ENCODE measurements around the gene APBA1. TPM values are rescaled to one million over a fixed set of nuclear protein-coding genes. Genes with fewer than 3 reads are reported as not detected.

The APBA1 gene
- total and polyA plus RNA-seq, 2 of the 8 experiments (the other 6 are each of a cell fraction or from before 2014, with no cell fraction given) = 0.36 to 0.60 TPM

GRCh38 chr9:69412741-69413150 is 259.4 kb downstream of the APBA1 start:
- Histone ChIP-seq H3K27ac (ENCODE audit: low read depth, low read length) (no peak overlapping the region), H4K91ac (replicated peaks; ENCODE audit: insufficient read length, low read length) (peak overlapping the region; percentile 71), H3K36me3 (ENCODE audit: control insufficient read depth in 2 of 4, insufficient read depth in 4 of 4, low read length in 3 of 4) (no peaks in the 10 kb centered on the region), H3K4me2 (ENCODE audit: insufficient read depth in 1 of 2, low read depth in 2 of 2, low read length in 2 of 2) (peak overlapping the region; percentile 2 to 7; a peak in 1 of 4 replicates), H2BK20ac (ENCODE audit: low read length) (peak overlapping the region; percentile 98; the same call in 1 of the 2 replicates), H2BK5ac (ENCODE audit: low read depth, low read length) (peak overlapping the region; percentile 79; the same call in 1 of the 2 replicates), H2AK5ac (ENCODE audit: low read depth, low read length) (no peak overlapping the region), H3K79me1 (ENCODE audit: low read depth, low read length) (no peaks in the 10 kb centered on the region), H3K56ac (replicated peaks; ENCODE audit: insufficient read length, low read depth, low read length) (no peak overlapping the region), H4K5ac (ENCODE audit: insufficient read length, low read depth, low read length) (no peak overlapping the region), H2BK15ac (ENCODE audit: low read length) (0 out of 2 replicates have a peak overlapping the region, but pooled peaks have one; percentile 81), H3K4ac (replicated peaks; ENCODE audit: insufficient read length, low read depth, low read length) (no peak overlapping the region), H4K20me1 (replicated peaks in 1 of 2; ENCODE audit: control insufficient read depth in 1 of 2, insufficient read depth in 2 of 2, low read length in 2 of 2) (no peaks in the 10 kb centered on the region), H3K9me3 (ENCODE audit: insufficient read depth in 2 of 2, low read depth in 1 of 2, low read length in 1 of 2) (no peaks in the 10 kb centered on the region), H3K27me3 (replicated peaks in 1 of 4; ENCODE audit: control insufficient read depth in 3 of 4, extremely low read depth in 1 of 4, insufficient read depth in 3 of 4, low read length in 3 of 4) (no peaks in the 10 kb centered on the region; a peak in 1 of 7 replicates), H2BK120ac (replicated peaks; ENCODE audit: low read depth, low read length) (no peak overlapping the region), H3K23ac (ENCODE audit: insufficient read length) (no peak overlapping the region), H3K4me3 (ENCODE audit: extremely low read depth in 1 of 4, insufficient read depth in 2 of 4, low read depth in 3 of 4, low read length in 4 of 4) (no peak overlapping the region; a peak in 1 of 8 replicates), H4K8ac (ENCODE audit: extremely low read depth, insufficient read depth, low read length) (peak overlapping the region; percentile 97; the same call in 1 of the 2 replicates), H3K9ac (replicated peaks in 1 of 4; ENCODE audit: extremely low read depth in 1 of 4, low read depth in 3 of 4, low read length in 3 of 4) (no peak overlapping the region), H2AFZ (ENCODE audit: low read length) (peak overlapping the region; percentile 98), H3K18ac (ENCODE audit: extremely low read depth, low read length) (peak overlapping the region; percentile 91), H3K4me1 (replicated peaks in 1 of 4; ENCODE audit: control insufficient read depth in 3 of 4, insufficient read depth in 4 of 4, low read length in 3 of 4) (peaks cover 0 to 7% (median 3%) of the 10 kb centered on the region in 4 experiments; a peak in 5 of 7 replicates), H3K23me2 (ENCODE audit: low read depth, low read length) (no peaks in the 10 kb centered on the region), H2BK12ac (ENCODE audit: low read depth, low read length) (peak overlapping the region; percentile 98; the same call in 1 of the 2 replicates), H3K14ac (ENCODE audit: insufficient read length) (no peak overlapping the region), H3K79me2 (ENCODE audit: control insufficient read depth in 1 of 2, insufficient read depth in 2 of 2, low read length in 2 of 2) (no peaks in the 10 kb centered on the region)
- 40% methylated on average over 20 of the region's 20 CpGs; no CpG with 5 or more reads in 1 of the 2 experiments for WGBS, 2 experiments (ENCODE audit: extremely low coverage in 1 of 2, insufficient coverage in 1 of 2, insufficient read length in 1 of 2, insufficient replicate concordance in 2 of 2, low coverage in 1 of 2, low lambda C conversion rate in 2 of 2, missing lambda C conversion rate in 1 of 2)
- peak; percentile 19 for FAIRE-seq
- ChIA-PET POLR2A (ENCODE audit: partially characterized antibody) (interaction anchor here (0.8 to 1.4 kb wide), 3 partner anchors 9 to 127 kb away, joined by 3 read pairs; no protein-coding TSS in a partner anchor), CTCF (ENCODE audit: partially characterized antibody) (interaction anchor here (0.8 to 2.1 kb wide), 16 partner anchors 9 to 514 kb away, joined by 3 to 24 read pairs (median 4); no protein-coding TSS in a partner anchor)
- DNase-seq (ENCODE audit: low read depth in 1 of 2, low spot score in 2 of 2) = peak; percentile 70 to 88
- peak; percentile 0; the same call in 1 of the 2 replicates for TF ChIP-seq POU5F1 (IDR thresholded peaks at IDR 0.05; ENCODE audit: low read depth, low read length)
- peak; percentile 22 for TF ChIP-seq ASH2L (IDR thresholded peaks at IDR 0.05; ENCODE audit: low read length)
- TF ChIP-seq, protein P1, sequence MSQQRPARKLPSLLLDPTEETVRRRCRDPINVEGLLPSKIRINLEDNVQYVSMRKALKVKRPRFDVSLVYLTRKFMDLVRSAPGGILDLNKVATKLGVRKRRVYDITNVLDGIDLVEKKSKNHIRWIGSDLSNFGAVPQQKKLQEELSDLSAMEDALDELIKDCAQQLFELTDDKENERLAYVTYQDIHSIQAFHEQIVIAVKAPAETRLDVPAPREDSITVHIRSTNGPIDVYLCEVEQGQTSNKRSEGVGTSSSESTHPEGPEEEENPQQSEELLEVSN (IDR thresholded peaks at IDR 0.05) = 0 out of 2 replicates have a peak, but pooled peaks have one; percentile 23
- TF ChIP-seq, protein P2, sequence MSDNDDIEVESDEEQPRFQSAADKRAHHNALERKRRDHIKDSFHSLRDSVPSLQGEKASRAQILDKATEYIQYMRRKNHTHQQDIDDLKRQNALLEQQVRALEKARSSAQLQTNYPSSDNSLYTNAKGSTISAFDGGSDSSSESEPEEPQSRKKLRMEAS (IDR thresholded peaks at IDR 0.05) = peak; percentile 38; the same call in 1 of the 2 replicates
- no peak for TF ChIP-seq POLR2A (IDR thresholded peaks at IDR 0.05; ENCODE audit: control extremely low read depth in 1 of 2, low read depth in 2 of 2, low read length in 2 of 2)
- no peak for TF ChIP-seq NRF1 (IDR thresholded peaks at IDR 0.05; ENCODE audit: low read depth, low read length)
- TF ChIP-seq RAD21 (IDR thresholded peaks at IDR 0.05 in 1 of 2, conservative IDR thresholded peaks at IDR 0.05 in 1 of 2; ENCODE audit: low read depth in 2 of 2, low read length in 2 of 2) = peak; percentile 79 to 93
- TF ChIP-seq CTCF (IDR thresholded peaks at IDR 0.05; ENCODE audit: control extremely low read depth in 1 of 3, insufficient read depth in 1 of 3, low read depth in 1 of 3, low read length in 3 of 3) = peak; percentile 73 to 81 (median 81)
- no peak for TF ChIP-seq BRCA1 (IDR thresholded peaks at IDR 0.05; ENCODE audit: low read depth, low read length)

All from H1 (cell line).